H1 (cell line): ENCODE data around the gene TRIM27. TPM values are rescaled to one million over a fixed set of nuclear protein-coding genes. Genes with fewer than 3 reads are reported as not detected.

Experiments used
- BCL11A ChIP-seq, 2 experiments: IDR thresholded peaks; one replicate each; pipeline ENCODE4 v1.6.1; 2011; ENCODE audit warnings: low read depth in 2 of 2, low read length in 2 of 2, mild to moderate bottlenecking in 2 of 2
- CBX5 ChIP-seq: fragments of 300-800, 300-1000 bp; sonication (generic); IDR thresholded peaks from 2 replicates; pipeline ENCODE4 v1.7.1; 2016; ENCODE audit warnings: antibody characterized with exemption, low read length, low read depth
- CTBP2 ChIP-seq: IDR thresholded peaks from 2 replicates; pipeline ENCODE4 v1.7.0; 2011; ENCODE audit warnings: borderline replicate concordance, mild to moderate bottlenecking, moderate library complexity, mixed read lengths, low read length; ENCODE audit not compliant: insufficient read depth, insufficient read length
- FOSL1 ChIP-seq: IDR thresholded peaks from 2 replicates; pipeline ENCODE4 v1.6.1; 2011; ENCODE audit warnings: mild to moderate bottlenecking, low read depth, low read length, moderate library complexity; ENCODE audit not compliant: insufficient read depth
- KDM4A ChIP-seq: IDR thresholded peaks from one replicate; pipeline ENCODE4 v1.7.1; 2012; ENCODE audit warnings: low read depth, mild to moderate bottlenecking, moderate library complexity, low read length, inconsistent platforms; ENCODE audit not compliant: severe bottlenecking
- NANOG ChIP-seq: IDR thresholded peaks from 2 replicates; pipeline ENCODE4 v1.6.1; 2011; ENCODE audit warnings: low read length, low read depth, mild to moderate bottlenecking, inconsistent platforms; ENCODE audit not compliant: insufficient read depth, poor library complexity, severe bottlenecking
- SAP30 ChIP-seq: fragments of 300-600 bp; sonication (generic); IDR thresholded peaks from 2 replicates; pipeline ENCODE4 v1.7.1; 2012; ENCODE audit warnings: low read length, moderate library complexity, mild to moderate bottlenecking, inconsistent platforms; ENCODE audit not compliant: insufficient read depth, insufficient replicate concordance
- TCF12 ChIP-seq: IDR thresholded peaks from 2 replicates; pipeline ENCODE4 v1.6.1; 2011; ENCODE audit warnings: low read depth, mild to moderate bottlenecking, low read length
- polyA plus RNA-seq, 7 experiments: library from polyadenylated mRNA; depleted of rRNA in 3 of 7; stranded (reverse) in 5 of 7; unstranded in 2 of 7; fragments of >200 nt in 5 of 7; fragments of 200-250 nt in 2 of 7; gene quantifications; 1 replicate in 5 of 7; 2 replicates in 1 of 7; 4 replicates in 1 of 7; pipeline versions ENCODE4 v1.2.1 to v1.2.3, GENCODE V29; 2011 to 2013; ENCODE audit warnings: missing spikeins in 2 of 7, mixed read lengths in 2 of 7
- total RNA-seq: library from RNA; stranded (reverse); fragmentation: NEBNext Ultra II Directional; extraction: Animal tissue kit (Norgen Biotek cat#: 25700); gene quantifications from 2 replicates; pipeline ENCODE4 v1.2.1, GENCODE V29; 2021

The TRIM27 gene
- total and polyA plus RNA-seq, 2 of the 8 experiments (the other 6 are each of a cell fraction or from before 2014, with no cell fraction given), result 76.4 to 85.9 TPM

DNA sequence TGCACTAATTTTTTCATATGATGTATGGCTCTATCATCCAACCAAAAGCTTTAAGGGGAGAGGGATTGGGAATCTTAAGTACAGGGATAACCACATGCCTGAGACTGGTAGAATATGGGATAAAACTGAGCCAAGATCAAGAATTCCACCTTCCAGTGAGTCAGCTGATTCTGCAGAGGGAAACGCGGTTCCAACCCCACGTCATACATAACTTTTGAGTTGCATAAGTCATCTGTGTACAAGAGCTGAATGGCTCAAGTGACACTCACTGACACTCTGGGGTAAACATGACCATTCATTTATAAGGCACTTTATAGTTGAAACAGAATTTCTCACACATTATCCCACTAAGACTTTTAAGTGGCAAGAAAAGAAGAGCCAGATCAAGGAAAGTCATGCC lies 16.4 kb downstream of the TRIM27 start (continued):
- TF ChIP-seq CTBP2 (no peak), KDM4A (no peak), FOSL1 (no peak), NANOG (no peak), SAP30 (no peak), TCF12 (no peak), CBX5 (no peak), BCL11A (IDR thresholded peaks at IDR 0.05; ENCODE audit: low read depth in 2 of 2, low read length in 2 of 2) (no peak)
- TF ChIP-seq, all 59 proteins: peak for 0
